Measurements from ENCODE around the gene ALG14. TPM values are rescaled to one million over a fixed set of nuclear protein-coding genes. Genes with fewer than 3 reads are reported as not detected.

ALG14 gene
- total and polyA plus RNA-seq, 7 donors = 0.55 to 2.7 (median 1.8) TPM

- TF ChIP-seq POLR2A (IDR thresholded peaks at IDR 0.05) (no peak), EP300 (IDR thresholded peaks at IDR 0.05) (no peak), POLR2AphosphoS5 (IDR thresholded peaks at IDR 0.05) (no peak)
- Histone ChIP-seq H3K4me1 (no peaks in the 10 kb centered on the region), H3K4me3 (no peak overlapping the region), H3K36me3 (no peaks in the 10 kb centered on the region), H3K27me3 (no peaks in the 10 kb centered on the region), H3K9me3 (no peaks in the 10 kb centered on the region), H3K27ac (no peak overlapping the region)
- intact Hi-C loops (cut with DNase I) = no loop called here
- DNase-seq = no peak
Measured at GRCh38 chr1:95033843-95034242, 38.9 kb downstream of the ALG14 start.

- TF ChIP-seq POLR2A (IDR thresholded peaks at IDR 0.05) = no peak
- TF ChIP-seq EP300 (IDR thresholded peaks at IDR 0.05) = no peak
- TF ChIP-seq POLR2AphosphoS5 (IDR thresholded peaks at IDR 0.05) = no peak
- no peak for TF ChIP-seq CTCF (IDR thresholded peaks at IDR 0.05)
- DNase-seq = no peak
- H3K4me3 ChIP-seq = no peak overlapping the region
- peaks cover 0 to 15% (median 0%) of the 10 kb centered on the region in 4 donors for H3K36me3 ChIP-seq
- no peaks in the 10 kb centered on the region for H3K27me3 ChIP-seq
- H3K4me1 ChIP-seq = no peaks in the 10 kb centered on the region
- H3K9me3 ChIP-seq = no peaks in the 10 kb centered on the region
- intact Hi-C loops (cut with DNase I) = no loop called here
- H3K27ac ChIP-seq = no peak overlapping the region
Measured at GRCh38 chr1:95029532-95029931, 43.2 kb downstream of the ALG14 start.

- TF ChIP-seq EP300 (IDR thresholded peaks at IDR 0.05) = no peak
- TF ChIP-seq CTCF (IDR thresholded peaks at IDR 0.05) = no peak
- no peak for TF ChIP-seq POLR2AphosphoS5 (IDR thresholded peaks at IDR 0.05)
- TF ChIP-seq POLR2A (IDR thresholded peaks at IDR 0.05) = no peak
- H3K27ac ChIP-seq = no peak overlapping the region
- no peaks in the 10 kb centered on the region for H3K27me3 ChIP-seq
- H3K4me3 ChIP-seq = no peak overlapping the region
- H3K36me3 ChIP-seq = peaks cover 0 to 15% (median 0%) of the 10 kb centered on the region in 4 donors
- no peak for DNase-seq
- intact Hi-C loops (cut with DNase I) = no loop called here
- peaks cover 0 to under 1% (median 0%) of the 10 kb centered on the region in 4 donors for H3K4me1 ChIP-seq
- H3K9me3 ChIP-seq = no peaks in the 10 kb centered on the region
Measured at GRCh38 chr1:95028954-95029353, 43.8 kb downstream of the ALG14 start.

GRCh38 chr1:95027046-95027445 is 45.7 kb downstream of the ALG14 start:
- no peak for DNase-seq
- Histone ChIP-seq H3K4me3 (no peak overlapping the region), H3K9me3 (no peaks in the 10 kb centered on the region), H3K36me3 (peaks cover 0 to 15% (median 0%) of the 10 kb centered on the region in 4 donors), H3K27ac (no peak overlapping the region), H3K4me1 (peaks cover 0 to 19% (median 10%) of the 10 kb centered on the region in 4 donors), H3K27me3 (no peaks in the 10 kb centered on the region)
- TF ChIP-seq CTCF (IDR thresholded peaks at IDR 0.05) (no peak), EP300 (IDR thresholded peaks at IDR 0.05) (no peak), POLR2A (IDR thresholded peaks at IDR 0.05) (no peak), POLR2AphosphoS5 (IDR thresholded peaks at IDR 0.05) (no peak)
- WGBS, 2 donors = 95% methylated on average over 4 of the region's 4 CpGs
- intact Hi-C loops (cut with DNase I) = no loop called here

GRCh38 chr1:95023399-95024043 is 49.2 kb downstream of the ALG14 start:
- Histone ChIP-seq H3K36me3 (peaks cover 0 to 15% (median 0%) of the 10 kb centered on the region in 4 donors), H3K4me3 (no peak overlapping the region), H3K4me1 (peaks cover 0 to 33% (median 18%) of the 10 kb centered on the region in 4 donors), H3K9me3 (no peaks in the 10 kb centered on the region), H3K27me3 (no peaks in the 10 kb centered on the region), H3K27ac (peak overlapping the region; percentile 68 to 75 (median 70))
- TF ChIP-seq CTCF (IDR thresholded peaks at IDR 0.05) (no peak), POLR2A (IDR thresholded peaks at IDR 0.05) (no peak), POLR2AphosphoS5 (IDR thresholded peaks at IDR 0.05) (peak in 1 of 4 donors; percentile 7), EP300 (IDR thresholded peaks at IDR 0.05) (no peak)
- 87 to 90% methylated on average over 3 of the region's 3 CpGs for WGBS, 2 donors
- intact Hi-C loops (cut with DNase I) = loop anchor here (5.0 kb wide), 1 partner anchor 41 kb away; no protein-coding TSS in a partner anchor
- no peak for DNase-seq
